Gastroesophageal sphincter (tissue), 3 donors: Measurements from ENCODE around the gene ZNF594.

Experiments
- EP300 ChIP-seq: sonication (generic); formaldehyde crosslinking; IDR thresholded peaks from one replicate; pipeline ENCODE4 v1.6.1; 2017; ENCODE audit warnings: antibody characterized with exemption, mild to moderate bottlenecking
- POLR2A ChIP-seq, 2 donors: fragments of 450-650 bp; IDR thresholded peaks; one replicate each; pipeline ENCODE4 v1.6.1; 2017; ENCODE audit warnings: antibody characterized with exemption in 2 of 2, mild to moderate bottlenecking in 2 of 2, moderate library complexity in 1 of 2
- POLR2AphosphoS5 ChIP-seq: sonication (generic); formaldehyde crosslinking; IDR thresholded peaks from one replicate; pipeline ENCODE4 v1.6.1; 2017; ENCODE audit warnings: antibody characterized with exemption
- TF ChIP-seq, protein P1 (sequence below), 4 experiments: fragments of 200-600 bp in 2 of 4; fragments of 450-650 bp in 2 of 4; sonication (generic) in 1 of 4; IDR thresholded peaks; one replicate each; pipeline ENCODE4 v1.5.1; 2017 to 2019; ENCODE audit warnings: antibody characterized with exemption in 4 of 4, mild to moderate bottlenecking in 2 of 4, moderate library complexity in 2 of 4

DNA sequence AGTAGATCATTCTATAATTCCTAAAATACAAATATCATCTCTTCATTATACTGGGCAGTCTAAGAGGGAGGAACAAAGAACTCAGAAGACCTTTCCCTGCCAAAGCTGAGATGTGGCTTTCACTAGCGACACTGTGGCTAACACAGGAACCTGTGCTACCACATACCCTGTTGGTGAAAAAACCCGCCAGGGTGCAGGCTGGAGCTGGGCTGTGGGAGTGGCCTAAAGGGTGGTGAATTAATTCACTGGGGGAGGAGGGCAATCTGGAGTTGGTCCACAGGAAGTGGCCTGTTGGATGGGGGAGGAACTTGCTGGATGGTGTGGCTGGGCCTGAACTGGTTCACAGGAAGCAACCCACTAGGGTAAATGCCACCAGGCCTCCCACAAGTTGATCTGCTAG is 7.4 kb downstream of the ZNF594 start:
- TF ChIP-seq, protein P1, sequence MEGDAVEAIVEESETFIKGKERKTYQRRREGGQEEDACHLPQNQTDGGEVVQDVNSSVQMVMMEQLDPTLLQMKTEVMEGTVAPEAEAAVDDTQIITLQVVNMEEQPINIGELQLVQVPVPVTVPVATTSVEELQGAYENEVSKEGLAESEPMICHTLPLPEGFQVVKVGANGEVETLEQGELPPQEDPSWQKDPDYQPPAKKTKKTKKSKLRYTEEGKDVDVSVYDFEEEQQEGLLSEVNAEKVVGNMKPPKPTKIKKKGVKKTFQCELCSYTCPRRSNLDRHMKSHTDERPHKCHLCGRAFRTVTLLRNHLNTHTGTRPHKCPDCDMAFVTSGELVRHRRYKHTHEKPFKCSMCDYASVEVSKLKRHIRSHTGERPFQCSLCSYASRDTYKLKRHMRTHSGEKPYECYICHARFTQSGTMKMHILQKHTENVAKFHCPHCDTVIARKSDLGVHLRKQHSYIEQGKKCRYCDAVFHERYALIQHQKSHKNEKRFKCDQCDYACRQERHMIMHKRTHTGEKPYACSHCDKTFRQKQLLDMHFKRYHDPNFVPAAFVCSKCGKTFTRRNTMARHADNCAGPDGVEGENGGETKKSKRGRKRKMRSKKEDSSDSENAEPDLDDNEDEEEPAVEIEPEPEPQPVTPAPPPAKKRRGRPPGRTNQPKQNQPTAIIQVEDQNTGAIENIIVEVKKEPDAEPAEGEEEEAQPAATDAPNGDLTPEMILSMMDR (IDR thresholded peaks at IDR 0.05): no peak
- TF ChIP-seq POLR2AphosphoS5 (no peak), POLR2A (IDR thresholded peaks at IDR 0.05) (no peak), EP300 (no peak)
